MM.1S (cell line): ENCODE results near the gene ITGA2B.

ENCODE experiments used
- CTCF ChIP-seq: fragments of 300-600 bp; sonication (generic); IDR thresholded peaks from 2 replicates; pipeline ENCODE4 v1.5.1; 2016; ENCODE audit warnings: antibody characterized with exemption, low read length, mixed read lengths
- EZH2 ChIP-seq: fragments of 300-600 bp; sonication (generic); optimal IDR thresholded peaks from 2 replicates; pipeline ENCODE3; 2017; ENCODE audit warnings: low read depth, mild to moderate bottlenecking, antibody characterized with exemption, low read length, mixed read lengths
- EZH2phosphoT487 ChIP-seq: fragments of 300-600 bp; sonication (generic); IDR thresholded peaks from 2 replicates; pipeline ENCODE4 v1.6.1; 2018; ENCODE audit warnings: antibody characterized with exemption, low read length

DNA sequence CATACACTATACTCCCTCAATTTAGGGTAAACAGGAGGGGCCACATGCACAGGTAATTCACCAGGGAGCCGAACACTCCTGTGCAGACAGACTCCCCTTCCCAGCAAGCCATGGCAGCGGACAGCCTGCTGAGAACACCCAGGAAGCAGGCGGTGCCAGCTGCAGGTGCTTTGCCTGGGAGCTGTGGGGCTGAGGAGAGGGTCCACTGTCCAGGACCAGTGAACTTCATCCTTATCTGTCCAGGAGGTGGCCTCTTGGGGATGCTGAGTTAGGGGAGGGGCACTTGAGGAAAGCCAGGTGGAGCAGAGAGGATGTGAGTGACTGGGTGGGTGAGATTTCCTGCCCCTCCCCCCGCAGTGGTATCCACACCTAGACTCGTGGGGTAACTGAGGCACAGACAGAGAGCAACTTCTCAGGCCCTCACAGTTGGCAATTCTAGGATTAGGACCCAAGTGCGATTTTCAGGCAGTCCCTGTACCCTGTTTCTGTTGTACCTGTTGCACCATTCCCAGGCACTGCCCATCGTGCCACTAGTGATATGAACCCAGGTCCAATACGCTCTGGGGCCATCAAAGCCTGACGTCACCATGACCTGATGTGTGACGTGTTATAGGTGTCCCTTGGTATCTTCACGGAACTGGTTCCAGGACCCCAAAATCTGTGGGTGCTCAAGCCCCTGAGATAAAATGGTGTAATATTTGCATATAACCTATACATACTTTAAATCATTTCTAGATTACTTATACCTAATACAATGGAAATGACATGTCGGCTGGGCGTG lies 43.2 kb downstream of the ITGA2B start:
- TF ChIP-seq EZH2phosphoT487: no peak
- TF ChIP-seq CTCF: no peak
- TF ChIP-seq EZH2: no peak
